NCI-H1417 treated with DMSO at 0.1 percent for 48 hours (cell line): Measurements from ENCODE around the gene KRTAP2-3.
"Not testable (repeated sequence)": the region's sequence is repeated elsewhere in the genome, so short reads cannot be mapped to it uniquely, and the experiment has no call there.

ENCODE experiments used
- DNase-seq: peaks from one replicate; lab custom pipeline; 2025; lab: John Stamatoyannopoulos, UW

Gene KRTAP2-3

DNA sequence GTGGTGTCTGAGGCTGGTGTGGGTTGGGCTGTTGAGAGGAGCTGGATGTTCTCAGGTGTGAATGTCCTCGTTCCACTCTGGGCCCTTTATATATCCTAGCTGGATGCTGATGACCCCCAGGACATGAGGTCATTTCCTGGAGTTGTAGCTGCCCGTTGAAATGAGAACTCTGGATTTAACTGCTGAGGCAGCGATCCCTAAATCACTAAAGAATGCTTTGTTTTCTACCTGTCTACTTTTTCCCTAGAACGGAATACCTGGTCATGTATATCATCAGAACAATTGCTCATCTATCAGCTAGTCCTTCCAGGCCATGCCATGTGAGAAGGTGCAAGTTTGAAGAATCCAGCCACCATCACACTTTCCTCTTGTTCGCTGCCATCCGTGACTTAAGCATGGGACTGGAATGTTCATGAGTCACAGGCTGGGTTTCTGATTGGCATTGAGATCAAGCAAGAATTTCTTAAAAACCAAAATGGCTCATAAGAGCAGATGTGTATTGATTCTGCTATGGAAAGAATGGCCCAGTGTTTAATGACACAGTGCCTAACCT is at the start of gene KRTAP2-3:
Gene KRTAP2-3, minus strand, starts transcription at position 63 of the 553 bp plus-strand sequence. CDS start 64 bp downstream, outside the sequence.
- DNase-seq: no peak

DNA sequence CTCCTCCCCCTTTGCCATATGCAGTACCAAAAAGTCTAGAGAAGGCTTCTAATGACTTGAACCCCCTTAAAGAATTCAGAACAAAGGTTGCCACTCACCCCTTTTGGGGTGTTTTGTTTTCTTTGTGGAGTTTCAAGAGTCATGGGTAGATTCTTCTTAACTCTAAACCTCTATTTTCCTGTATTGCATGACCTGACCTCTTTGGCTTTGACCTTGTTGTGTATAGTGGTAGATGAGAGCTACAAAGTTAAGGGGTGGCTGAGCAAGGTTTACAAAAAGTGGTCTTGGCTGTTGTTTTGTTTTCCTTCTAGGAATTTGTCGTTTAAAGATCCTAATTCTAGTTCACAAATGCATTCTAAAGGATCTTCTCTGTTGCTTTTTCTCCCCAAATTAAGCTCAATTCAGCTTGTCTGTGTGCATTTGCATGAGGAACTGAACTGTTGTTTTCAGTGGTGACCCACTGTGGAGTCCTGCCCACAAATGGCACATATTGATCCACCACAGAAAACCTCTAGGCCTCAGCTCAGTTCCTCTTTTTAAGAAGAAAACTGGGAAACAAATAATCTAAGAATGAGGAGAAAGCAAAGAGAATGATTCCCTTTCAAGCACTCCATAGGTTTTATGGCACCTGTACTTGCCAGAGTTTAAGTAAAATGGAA is 48.9 kb upstream of the KRTAP2-3 start:
- not testable (repeated sequence) for DNase-seq

GRCh38 chr17:41107941-41108450 is 48.1 kb upstream of the KRTAP2-3 start:
- no peak for DNase-seq

- not testable (repeated sequence) for DNase-seq
Observed at GRCh38 chr17:41105347-41105746, 45.4 kb upstream of the KRTAP2-3 start, which contains the start of gene KRTAP4-9. Gene KRTAP4-9 (plus strand): TSS chr17:41105389. CDS start chr17:41105389, 0 bp downstream.

DNA sequence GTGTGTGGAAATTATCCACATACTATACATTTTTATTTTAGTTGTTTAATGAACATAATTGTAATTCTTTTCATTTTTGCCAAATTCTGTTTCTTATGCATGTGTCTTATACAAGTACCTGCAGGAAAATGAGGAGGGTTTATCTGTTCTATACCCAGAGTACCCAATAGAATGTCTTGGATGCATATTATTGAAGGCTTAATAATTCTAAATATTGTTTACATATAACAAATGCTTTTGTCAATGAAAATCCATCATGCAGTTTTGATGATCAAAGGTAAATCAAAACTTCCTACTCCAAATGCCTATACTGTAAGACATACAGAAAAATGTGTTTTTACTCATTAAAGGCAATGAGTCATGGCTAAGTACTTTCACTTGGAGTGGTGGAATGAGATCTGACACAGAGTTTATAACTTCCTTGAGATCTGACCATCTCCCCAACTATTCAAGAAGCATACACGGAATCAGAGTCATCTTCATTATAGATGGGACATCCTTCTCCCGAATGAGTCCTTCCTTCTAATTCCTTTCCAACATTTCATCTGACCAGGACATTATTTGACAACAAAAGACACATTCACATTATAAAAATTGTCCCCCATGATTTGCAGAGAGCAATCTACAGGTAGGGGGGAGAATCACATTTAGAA is 44.6 kb upstream of the KRTAP2-3 start:
- not testable (repeated sequence) for DNase-seq

DNA sequence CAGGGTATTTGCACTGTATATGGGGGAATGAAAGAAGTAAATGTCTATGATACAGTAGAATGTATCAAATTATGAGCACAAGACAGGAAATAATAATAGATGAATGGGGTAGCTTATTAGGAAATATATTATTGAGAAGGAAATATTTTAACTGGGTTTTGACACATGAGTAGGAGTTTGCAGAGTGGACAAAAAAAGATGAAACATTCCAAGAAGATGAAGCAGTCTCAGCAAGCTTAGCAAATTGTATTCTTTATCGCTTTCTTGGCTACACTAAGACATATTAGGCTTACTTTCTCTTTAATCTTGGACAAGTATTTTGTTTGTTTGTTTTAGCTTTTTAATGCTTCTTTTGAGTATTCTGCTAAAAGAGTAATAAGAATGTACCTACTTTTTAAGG is 44.0 kb upstream of the KRTAP2-3 start:
- no peak for DNase-seq

DNA sequence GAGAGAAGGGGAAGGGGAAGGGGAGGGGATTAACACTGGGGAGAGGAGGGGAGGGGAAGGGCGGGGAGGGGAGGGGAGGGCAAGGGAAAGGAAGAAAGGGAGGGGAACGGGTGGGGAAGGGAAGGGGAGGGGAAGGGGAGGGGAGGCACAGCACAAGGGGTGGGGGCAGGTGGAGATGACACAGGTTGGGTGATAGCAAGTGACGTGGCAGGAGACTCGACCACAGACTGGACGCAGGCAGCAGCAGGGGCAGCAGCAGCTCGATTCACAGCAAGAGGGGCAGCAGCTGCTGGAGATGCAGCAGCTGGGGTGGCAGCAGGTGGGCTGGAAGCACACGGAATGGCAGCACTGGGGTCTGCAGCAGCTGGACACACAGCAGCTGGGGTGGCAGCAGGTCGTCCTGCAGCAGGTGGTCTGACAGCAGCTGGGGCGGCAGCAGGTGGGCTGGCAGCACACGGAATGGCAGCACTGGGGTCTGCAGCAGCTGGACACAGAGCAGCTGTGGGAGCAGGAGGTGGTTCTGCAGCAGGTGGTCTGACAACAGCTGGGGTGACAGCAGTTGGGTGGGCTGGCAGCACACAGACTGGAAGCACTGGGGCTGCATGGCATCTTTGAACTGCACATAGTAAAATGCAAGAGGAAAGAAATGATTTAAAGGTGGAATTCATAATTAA is 41.8 kb upstream of the KRTAP2-3 start, which contains the start of gene KRTAP4-16:
Gene KRTAP4-16, minus strand, starts transcription at position 624 of the 674 bp plus-strand sequence. Its CDS starts 0 bp downstream, at position 624.
- DNase-seq: no peak

DNA sequence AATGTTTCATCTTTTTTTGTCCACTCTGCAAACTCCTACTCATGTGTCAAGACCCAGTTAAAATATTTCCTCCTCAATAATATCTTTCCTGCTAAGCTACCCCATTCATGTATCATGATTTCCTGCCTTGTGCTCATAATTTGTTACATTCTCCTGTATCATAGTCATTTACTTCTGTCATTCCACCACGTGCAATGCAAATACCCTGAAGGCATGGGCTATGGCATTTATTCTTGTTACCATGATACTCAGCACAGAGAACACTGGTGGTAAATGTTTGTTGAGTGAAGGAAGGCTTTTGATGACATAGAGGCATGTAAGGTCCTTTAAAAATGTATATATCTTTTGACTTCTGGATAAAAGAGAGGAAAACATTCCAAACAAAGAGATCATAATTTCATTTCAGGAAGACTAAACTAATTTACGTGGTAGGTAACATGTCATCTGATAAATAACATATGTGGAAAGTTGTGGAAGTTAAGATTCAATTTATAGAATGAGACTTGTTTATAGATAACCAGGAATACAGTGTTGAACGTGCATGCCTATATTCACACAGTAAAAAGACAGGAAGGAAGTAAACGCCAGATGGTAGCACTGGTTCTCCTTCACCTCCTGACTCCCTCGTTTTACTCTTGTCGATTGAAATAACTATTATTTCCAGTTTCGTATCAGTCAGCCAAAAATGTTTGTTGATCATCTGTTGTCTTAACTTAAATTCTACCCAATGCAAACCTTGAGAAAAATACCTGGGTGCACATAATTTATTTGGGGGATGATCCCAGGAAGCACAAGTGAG is 40.0 kb upstream of the KRTAP2-3 start:
- DNase-seq: not testable (repeated sequence)

DNA sequence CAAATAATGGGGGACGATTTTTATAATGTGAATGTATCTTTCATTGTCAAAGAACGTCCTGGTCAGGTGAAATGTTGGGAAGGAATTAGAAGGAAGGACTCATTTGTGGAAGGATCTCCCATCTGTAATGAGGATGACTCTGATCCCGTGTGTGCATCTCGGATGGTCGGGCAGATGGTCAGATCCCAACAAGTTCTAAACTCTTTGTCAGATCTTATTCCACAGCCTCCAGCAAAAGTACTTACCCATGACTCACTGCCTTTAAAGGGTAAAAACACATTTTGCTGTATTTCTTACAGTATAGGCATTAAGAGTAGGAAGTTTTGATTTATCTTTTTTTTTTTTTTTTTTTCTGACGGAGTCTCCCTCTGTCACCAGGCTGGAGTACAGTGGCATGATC is 38.6 kb upstream of the KRTAP2-3 start:
- DNase-seq: no peak

DNA sequence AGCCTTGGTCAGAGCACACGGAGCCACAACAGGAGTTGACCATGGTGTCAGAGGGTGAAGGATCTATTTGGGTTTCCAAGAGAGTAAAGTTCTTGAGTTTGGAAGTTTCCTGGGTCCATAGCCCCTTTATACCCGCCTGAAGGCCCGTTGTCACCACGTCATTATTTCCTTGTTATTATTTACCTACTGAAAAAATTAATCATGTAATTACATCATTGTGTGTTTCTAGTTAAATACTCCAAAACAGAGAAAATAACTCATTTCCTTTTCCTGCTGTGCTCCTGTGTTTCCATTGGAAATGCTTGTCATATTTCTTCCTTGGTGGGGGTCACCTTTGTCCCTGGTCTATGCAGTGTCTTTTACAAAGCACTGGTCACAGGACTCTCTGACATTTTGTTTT is 38.1 kb upstream of the KRTAP2-3 start, which contains the start of gene KRTAP4-8:
Gene KRTAP4-8, minus strand, starts transcription at position 101 of the 400 bp plus-strand sequence. Its CDS starts 58 bp downstream, at position 43.
- no peak for DNase-seq

DNA sequence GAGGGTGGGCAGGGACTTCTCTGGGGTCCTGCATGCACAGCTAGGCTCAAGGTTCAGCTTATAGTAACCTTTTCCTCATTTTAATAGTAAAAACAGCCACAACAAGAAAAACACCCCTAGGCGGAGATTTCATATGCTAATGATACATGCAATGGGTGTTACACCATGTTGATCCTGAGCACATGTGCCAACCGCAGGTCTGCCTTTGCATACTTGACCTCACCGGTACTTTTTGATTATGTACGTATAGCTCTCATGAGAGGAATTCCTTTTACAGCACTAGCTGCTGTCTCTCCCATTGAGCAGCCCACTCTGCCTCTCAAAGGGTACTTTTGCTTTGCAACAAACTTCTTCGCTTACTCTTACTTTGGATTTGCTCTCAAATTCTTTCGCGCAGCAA is 36.1 kb upstream of the KRTAP2-3 start:
- DNase-seq: no peak

GRCh38 chr17:41088760-41089352 is 28.9 kb upstream of the KRTAP2-3 start:
- not testable (repeated sequence) for DNase-seq

- DNase-seq: not testable (repeated sequence)
Observed at GRCh38 chr17:41084100-41084856, 24.4 kb upstream of the KRTAP2-3 start, which contains the start of gene KRTAP4-7. Gene KRTAP4-7 (plus strand): TSS chr17:41084150. CDS start chr17:41084207, 57 bp downstream.

DNA sequence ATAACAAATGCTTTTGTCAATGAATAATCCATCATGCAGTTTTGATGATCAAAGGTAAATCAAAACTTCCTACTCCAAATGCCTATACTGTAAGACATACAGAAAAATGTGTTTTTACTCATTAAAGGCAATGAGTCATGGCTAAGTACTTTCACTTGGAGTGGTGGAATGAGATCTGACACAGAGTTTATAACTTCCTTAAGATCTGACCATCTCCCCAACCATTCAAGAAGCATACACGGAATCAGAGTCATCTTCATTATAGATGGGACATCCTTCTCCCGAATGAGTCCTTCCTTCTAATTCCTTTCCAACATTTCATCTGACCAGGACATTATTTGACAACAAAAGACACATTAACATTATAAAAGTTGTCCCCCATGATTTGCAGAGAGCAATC is 23.5 kb upstream of the KRTAP2-3 start:
- not testable (repeated sequence) for DNase-seq

- DNase-seq: no peak
Observed at GRCh38 chr17:41082626-41083025, 22.7 kb upstream of the KRTAP2-3 start.

DNA sequence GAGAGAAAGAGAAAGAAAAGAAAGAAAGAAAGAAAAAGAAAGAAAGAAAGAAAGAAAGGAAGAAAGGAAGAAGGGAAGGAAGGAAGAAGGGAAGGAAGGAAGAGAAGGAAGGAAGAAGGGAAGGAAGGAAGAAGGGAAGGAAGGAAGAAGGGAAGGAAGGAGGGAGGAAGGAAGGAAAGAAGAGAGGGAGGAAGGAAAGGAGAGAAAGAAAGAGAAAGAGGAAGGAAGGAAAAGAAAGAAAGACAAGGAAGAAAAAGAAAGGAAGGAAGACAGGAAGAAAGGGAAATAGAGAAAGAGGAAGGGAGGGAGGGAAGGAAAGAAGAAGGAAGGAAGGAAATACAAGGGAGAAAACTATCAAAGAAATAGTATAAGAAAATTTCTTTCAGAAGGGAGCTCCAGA is 16.9 kb upstream of the KRTAP2-3 start:
- no peak for DNase-seq

DNA sequence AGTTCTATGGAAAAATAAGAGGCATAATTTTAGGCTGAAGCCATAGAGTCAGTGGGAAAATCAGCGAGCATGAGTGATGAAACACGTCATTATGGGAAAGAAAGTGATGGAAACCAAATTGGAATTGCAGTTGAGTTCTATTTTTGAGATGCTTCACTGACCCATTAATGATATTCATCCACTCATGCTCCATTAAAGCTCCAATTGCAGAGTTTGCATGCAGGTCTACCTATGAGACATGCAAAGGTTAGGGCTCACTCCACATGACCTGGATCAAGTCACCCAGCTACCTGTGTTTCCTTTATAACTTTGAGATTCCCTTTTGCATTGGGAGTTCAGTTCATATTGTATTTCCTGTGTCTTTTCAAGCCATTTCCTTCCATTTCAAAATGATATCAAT is 13.8 kb upstream of the KRTAP2-3 start:
- DNase-seq: no peak

GRCh38 chr17:41071606-41072360 is 11.9 kb upstream of the KRTAP2-3 start:
- no peak for DNase-seq

GRCh38 chr17:41069031-41069430 is 9.1 kb upstream of the KRTAP2-3 start:
- no peak for DNase-seq
